AG09319 (cell line): ENCODE data around the gene LRRC74B.
"Not testable (repeated sequence)": the region's sequence is repeated elsewhere in the genome, so short reads cannot be mapped to it uniquely, and the experiment has no call there.

Source experiments
- DNase-seq: peaks from one replicate; pipeline ENCODE4 v3.0.0-alpha.2; 2010; ENCODE audit warnings: low read depth; ENCODE audit errors: extremely low read depth
- TF ChIP-seq, protein P1 (sequence below): IDR thresholded peaks from 2 replicates; pipeline ENCODE4 v1.5.1; 2011; ENCODE audit warnings: low read depth, mild to moderate bottlenecking, inconsistent platforms, low read length, moderate library complexity

LRRC74B gene

DNA sequence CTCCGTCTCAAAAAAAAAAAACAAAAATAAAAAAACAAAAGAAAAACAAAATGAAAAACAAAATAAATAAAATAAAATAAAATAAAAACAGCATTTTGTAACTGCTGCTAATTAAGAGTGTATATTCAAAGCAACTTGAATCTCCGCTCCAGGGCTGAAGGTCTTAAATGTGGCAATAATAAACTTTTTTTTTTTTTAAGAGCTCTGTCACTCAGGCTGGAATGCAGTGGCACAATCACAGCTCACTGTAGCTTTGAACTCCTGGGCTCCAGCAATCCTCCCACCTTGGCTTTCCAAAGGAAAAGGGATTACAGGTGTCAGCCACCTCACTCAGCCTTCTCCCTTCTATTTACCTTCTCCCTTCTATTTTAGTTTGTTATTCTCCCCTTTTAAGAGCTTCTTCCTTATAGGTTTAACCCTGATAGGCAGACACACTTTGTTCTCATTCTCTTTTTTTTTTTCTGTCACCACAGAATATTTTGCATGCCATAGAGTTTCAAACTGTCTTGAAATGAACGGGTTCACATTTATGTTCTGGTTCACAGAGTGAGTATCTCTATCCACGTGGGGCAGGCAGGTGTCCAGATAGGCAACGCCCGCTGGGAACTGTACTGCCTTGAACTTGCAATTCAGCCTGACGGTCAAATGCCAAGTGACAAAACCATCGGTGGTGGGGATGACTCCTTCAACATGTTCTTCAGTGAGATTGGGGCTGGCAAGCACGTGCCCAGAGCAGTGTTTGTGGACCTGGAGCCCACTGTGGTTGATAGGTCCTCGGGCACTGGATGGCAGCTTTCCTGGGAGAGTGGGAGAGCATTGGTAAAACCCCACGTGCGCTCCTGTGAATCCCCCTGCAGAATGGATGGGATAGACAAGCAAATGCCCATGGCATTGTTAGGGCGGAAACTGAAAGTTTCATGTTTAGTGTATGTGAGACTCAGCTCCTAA lies 19.4 kb downstream of the LRRC74B start:
- no peak for DNase-seq
- TF ChIP-seq, protein P1, sequence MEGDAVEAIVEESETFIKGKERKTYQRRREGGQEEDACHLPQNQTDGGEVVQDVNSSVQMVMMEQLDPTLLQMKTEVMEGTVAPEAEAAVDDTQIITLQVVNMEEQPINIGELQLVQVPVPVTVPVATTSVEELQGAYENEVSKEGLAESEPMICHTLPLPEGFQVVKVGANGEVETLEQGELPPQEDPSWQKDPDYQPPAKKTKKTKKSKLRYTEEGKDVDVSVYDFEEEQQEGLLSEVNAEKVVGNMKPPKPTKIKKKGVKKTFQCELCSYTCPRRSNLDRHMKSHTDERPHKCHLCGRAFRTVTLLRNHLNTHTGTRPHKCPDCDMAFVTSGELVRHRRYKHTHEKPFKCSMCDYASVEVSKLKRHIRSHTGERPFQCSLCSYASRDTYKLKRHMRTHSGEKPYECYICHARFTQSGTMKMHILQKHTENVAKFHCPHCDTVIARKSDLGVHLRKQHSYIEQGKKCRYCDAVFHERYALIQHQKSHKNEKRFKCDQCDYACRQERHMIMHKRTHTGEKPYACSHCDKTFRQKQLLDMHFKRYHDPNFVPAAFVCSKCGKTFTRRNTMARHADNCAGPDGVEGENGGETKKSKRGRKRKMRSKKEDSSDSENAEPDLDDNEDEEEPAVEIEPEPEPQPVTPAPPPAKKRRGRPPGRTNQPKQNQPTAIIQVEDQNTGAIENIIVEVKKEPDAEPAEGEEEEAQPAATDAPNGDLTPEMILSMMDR: no peak

DNA sequence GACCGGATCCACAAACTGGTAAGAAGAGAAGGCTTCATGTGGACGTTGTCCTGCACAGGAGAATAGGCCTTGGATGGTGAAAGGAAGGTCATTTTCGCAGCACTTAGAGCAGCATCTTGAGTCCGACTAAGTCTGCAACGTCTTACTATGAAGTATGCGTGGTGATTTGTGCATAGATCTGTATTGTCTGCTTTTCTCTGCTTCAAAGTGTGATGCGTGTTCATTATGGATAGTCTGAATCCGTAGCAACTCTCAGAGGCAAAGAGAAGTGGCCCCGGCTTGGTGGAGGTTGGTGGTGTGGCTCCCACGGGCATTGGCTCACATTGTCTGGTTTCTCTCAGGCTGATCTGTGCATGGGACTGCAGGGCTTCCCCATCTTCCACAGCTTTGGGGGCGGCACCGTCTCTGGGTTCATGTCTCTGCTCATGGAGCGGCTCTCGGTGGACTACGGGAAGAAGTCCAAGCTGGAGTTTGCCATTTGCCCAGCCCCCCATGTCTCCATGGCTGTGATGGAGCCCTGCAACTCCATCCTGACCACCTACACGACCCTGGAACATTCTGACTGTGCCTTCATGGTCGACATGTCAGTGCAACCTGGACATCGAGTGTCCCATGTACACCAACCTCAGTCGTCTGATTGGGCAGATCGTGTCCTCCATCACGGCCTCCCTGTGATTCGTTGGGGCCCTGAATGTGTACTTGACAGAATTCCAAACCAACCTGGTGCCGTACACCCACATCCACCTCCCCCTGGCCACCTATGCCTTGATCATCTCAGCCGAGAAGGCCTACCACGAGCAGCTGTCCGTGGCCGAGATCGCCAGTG lies 21.5 kb downstream of the LRRC74B start:
- DNase-seq: no peak
- TF ChIP-seq, protein P1: no peak

DNA sequence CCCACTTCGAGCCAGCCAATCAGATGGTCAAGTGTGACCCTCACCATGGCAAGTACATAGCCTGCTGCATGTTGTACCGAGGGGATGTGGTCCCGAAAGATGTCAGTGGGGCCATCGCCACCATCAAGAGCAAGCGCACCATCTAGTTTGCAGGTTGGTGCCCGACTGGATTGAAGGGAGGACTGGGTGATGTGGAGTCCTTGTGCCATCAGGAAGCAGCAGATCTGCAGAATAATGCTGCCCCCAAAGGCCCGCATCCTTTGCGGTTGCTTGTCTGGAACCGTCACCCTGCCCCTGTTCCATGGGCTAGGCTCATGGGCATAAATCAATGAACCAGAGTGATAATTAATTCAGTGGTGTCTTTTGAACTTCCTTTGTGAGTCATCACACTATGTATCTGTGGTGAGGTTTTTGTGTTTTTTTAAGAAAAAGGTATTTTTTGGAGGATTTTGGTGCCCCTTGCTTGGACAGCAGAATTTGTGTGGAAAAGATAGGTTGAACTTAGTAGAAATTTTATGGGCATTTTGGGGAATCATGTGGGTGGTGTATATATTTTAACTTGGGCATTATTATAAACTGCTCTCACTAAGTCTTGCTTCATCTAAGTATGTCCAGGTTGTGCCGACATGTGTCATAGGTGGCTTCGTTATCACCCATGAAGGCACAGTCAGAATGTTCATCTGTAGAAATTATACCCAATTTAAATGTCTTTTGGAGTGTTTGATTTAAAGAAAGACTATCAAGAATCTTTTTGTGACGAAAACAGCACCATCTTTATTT lies 22.3 kb downstream of the LRRC74B start:
- DNase-seq: no peak
- TF ChIP-seq, protein P1: no peak

DNA sequence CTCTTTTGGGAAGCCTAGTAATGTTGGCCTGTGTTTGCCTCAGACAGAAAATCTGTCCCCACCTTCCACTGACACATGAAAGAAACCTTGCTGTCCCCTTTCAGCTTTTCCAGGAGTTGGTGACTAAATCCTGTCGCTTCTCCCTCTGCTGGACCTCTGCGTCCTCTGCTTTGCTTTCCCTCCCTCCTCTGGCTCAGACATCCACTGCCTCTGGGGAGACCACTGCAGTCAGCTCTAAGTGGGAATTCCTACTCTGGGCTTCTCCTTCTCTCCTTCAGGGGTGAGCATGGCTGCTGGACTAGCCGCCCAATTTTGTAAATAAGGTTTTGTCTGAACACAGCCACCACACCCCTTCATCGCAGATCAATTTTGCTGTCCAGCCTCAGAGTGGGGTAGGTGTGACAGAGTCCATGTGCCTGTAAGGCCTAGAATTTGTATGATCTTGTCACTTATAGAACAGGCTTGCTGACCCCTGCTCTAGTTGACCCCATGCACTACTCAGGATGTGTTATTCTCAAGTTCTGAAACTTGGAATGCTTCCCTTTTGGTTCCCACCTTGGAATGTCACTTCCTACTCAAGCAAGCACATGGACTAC lies 23.0 kb downstream of the LRRC74B start:
- DNase-seq: no peak
- TF ChIP-seq, protein P1: no peak

DNA sequence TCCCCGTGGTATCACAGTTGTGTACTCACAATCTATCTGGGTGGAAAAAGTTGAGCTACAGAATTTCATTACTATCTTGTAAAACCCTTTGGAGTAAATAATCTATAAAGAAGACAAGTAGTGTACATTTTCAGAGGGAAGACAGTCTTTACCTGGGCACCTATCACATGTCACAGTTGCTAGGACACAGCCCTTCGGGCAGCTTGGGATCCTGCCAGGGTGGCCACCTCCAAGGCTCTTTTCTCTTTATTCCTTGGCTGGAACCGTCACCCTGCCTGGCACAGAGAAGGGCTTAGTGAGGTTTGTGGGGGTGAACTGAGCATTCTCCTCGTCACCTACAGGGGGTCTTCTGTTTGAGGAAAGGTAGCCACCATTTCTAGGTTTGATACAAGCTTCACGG lies 23.6 kb downstream of the LRRC74B start:
- DNase-seq: no peak
- TF ChIP-seq, protein P1: no peak

DNA sequence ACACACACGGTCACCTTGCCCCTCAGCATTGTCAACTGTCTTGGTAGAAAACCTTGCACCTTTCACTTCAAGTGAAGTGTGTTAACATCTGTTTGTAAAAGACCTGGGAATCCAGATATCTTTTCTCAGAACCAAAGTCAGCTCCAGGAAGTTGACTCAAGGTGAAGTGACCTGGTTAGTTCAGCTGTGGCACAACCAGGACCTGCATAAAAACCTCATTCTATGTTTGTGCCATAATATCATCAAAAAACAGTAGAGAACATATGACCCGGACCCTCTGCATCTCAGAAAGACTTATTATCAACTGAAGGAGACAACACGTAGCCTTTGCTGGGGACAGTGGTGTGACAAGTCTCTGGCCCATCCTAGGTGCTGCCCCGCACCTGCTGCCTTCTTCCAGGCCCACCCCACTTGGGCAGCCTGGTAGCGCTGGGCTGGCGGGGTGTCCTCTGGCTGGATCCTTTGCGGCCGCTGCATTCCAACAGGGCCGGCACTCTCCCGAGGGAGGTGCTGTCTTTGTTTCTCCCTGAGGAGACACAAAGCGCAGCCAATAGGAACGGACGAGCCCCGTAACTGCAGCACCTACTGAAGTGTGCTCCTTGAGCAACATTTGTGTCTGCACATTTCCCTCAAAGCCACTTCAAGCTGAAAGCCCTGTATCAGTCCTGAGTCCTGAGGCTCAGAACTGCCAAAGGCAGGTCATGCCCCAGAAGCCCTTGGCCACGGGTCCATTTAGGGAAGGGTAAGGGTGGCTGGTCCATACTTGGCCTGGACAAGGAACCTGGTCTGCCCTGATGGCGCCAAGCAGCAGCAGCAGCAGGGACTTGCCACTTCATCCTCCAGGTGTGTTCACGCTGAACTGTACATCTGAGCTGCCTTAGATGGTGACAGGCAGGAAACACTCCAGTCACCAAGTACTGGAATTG lies 25.2 kb downstream of the LRRC74B start:
- DNase-seq: no peak
- TF ChIP-seq, protein P1: no peak

DNA sequence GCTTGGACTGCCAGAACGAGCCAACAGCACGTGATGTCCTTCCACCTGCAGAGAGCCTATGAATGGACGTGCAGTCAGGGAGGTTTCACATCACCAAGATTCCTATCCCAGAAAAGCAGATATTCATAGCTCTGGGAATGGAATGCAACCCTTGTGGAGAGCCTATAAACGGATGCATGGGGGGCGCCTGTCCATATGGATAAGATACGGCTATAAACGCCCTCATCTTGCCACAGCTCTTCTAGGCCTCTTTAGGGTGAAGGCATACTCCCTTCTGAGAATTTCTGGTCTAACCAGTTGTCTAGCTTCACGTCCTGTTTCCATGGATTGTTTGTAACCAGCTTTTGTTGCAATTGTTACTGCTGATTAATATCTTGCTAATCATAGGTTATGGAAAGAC lies 26.1 kb downstream of the LRRC74B start:
- not testable (repeated sequence) for DNase-seq
